Epithelial cell of proximal tubule (primary cell): ENCODE data around the gene NDST3. TPM values are rescaled to one million over a fixed set of nuclear protein-coding genes. Genes with fewer than 3 reads are reported as not detected.

Experiments used
- DNase-seq: peaks from one replicate; pipeline ENCODE4 v3.0.0-alpha.2; 2011; ENCODE audit warnings: low read depth
- H3K4me3 ChIP-seq: 2 replicates; pipeline ENCODE4 v1.5.1; 2011; ENCODE audit warnings: low read depth, mild to moderate bottlenecking, low read length
- CTCF ChIP-seq: conservative IDR thresholded peaks from 2 replicates; pipeline ENCODE4 v1.5.1; 2012; ENCODE audit warnings: low read depth, mild to moderate bottlenecking, low read length
- total RNA-seq: library from RNA; depleted of rRNA; stranded (reverse); fragments of >200 nt; gene quantifications from 2 replicates; pipeline ENCODE4 v1.2.3, GENCODE V29; 2015

Gene NDST3
- 1.4 TPM in 1 of 2 replicates, not detected in the other for total RNA-seq

- DNase-seq: no peak
- peak; percentile 71 for TF ChIP-seq CTCF
- peak within 1 kb of the TSS; percentile 57 for H3K4me3 ChIP-seq
Observed at GRCh38 chr4:118034053-118034785, at the start of gene NDST3. Gene NDST3 (plus strand): TSS chr4:118034486. CDS start chr4:118053911, 19,425 bp downstream.

GRCh38 chr4:117986321-117986720 is 48.0 kb upstream of the NDST3 start:
- no peak for DNase-seq
- H3K4me3 ChIP-seq: no peak overlapping the region
- no peak for TF ChIP-seq CTCF

GRCh38 chr4:117987464-117987863 is 46.8 kb upstream of the NDST3 start:
- H3K4me3 ChIP-seq: no peak overlapping the region
- no peak for TF ChIP-seq CTCF
- DNase-seq: no peak

DNA sequence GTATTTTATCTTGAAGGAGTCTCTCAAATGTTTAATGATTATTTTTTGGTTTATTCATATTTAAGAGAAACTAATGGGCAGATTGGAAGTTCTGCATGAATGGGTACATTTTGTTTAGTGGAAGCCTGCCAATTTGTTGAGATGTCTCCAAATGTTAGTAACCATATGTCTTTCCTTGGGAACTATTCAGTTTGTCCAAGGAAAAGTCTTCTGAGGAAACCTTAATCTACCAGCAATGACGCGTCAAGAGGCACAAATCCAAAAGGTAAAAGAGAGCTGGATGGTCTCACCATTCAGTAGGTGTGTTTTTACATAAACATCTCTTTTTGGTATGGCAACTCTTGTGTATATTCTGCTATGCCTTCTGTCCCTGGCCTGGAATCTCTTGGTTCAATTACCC is 37.4 kb upstream of the NDST3 start:
- no peak for DNase-seq
- no peak overlapping the region for H3K4me3 ChIP-seq
- TF ChIP-seq CTCF: no peak

DNA sequence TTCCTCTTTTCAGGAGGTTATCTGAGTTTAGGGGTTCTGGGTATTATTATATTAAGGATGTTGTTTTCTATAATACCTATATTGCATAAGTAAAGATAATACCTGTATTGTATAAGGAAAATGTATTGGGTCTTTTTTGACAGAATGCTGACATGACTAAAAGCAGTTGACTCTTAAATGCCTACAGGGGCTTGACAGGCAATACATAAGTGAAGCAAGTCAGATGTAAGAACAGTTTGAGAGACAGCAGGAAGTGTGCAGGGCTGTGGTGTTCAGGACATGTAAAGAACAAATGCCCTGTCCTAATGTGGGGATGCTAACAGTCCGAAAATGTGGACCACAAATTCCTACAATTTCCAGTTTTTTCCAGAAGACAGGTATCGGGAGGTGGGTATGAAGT is 30.2 kb upstream of the NDST3 start:
- no peak for TF ChIP-seq CTCF
- no peak for DNase-seq
- no peak overlapping the region for H3K4me3 ChIP-seq

DNA sequence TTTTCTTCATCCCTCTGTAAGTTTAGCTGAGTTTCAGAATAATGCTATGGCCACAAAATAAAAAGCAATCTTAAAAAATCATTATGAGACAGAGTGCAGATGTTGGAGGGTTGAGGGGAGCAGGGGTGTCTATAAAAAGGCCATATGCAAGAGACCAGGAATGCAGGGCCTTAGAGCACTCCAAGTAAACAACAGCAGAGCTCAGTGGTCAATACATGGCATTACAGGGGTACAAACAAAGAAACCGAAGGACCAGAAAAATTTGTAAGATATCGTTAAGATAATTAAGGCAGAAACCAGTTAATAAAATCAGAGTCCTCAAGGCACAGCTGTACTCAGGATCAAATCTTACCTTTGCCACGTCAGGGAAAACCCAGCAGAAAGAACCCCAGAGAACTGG is 28.4 kb upstream of the NDST3 start:
- peak; percentile 30 for TF ChIP-seq CTCF
- no peak overlapping the region for H3K4me3 ChIP-seq
- DNase-seq: no peak

DNA sequence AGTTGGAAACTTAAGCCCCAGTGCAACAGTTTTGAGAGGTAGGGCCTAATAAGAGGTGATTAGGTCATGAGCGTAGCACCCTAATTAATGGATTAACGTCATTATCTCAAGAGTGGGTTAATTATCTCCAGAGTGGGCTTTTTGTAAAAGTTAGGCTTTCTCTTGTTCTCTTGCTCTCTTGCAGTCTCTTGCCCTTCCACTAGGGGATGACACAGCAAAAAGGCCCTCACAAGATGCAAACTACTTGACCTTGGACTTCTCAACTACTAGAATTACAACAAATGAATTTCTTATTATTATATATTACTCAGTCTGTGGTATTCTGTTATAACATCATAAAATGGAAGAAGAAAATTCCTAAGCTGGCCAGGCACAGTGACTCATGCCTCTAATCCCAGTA is 22.1 kb upstream of the NDST3 start:
- peak; percentile 48 for TF ChIP-seq CTCF
- H3K4me3 ChIP-seq: no peak overlapping the region
- no peak for DNase-seq
